Measurements from ENCODE around the gene GGT6.
"Not testable (repeated sequence)": the region's sequence is repeated elsewhere in the genome, so short reads cannot be mapped to it uniquely, and the experiment has no call there.

Gene GGT6

GRCh38 chr17:4560421-4560820 lies at the start of gene GGT6:
Gene GGT6 (minus strand): TSS chr17:4560577. CDS start chr17:4560521, 56 bp downstream.
- H3K36me3 ChIP-seq (ENCODE audit: control insufficient read depth, insufficient read depth, low read length), result no peaks in the 10 kb centered on the region
- no peak within 1 kb of the TSS for H3K9ac ChIP-seq (ENCODE audit: low read length)
- H3K4me1 ChIP-seq (ENCODE audit: control insufficient read depth, insufficient read depth, low read length), result peaks cover 18% of the 10 kb centered on the region
- H3K27ac ChIP-seq (ENCODE audit: low read depth, low read length), result no peak within 1 kb of the TSS
- no peak within 1 kb of the TSS for H3K4me3 ChIP-seq (ENCODE audit: low read depth, low read length)
- H3K9me3 ChIP-seq (ENCODE audit: control insufficient read depth, insufficient read depth, low read depth, low read length), result no peaks in the 10 kb centered on the region
- no peaks in the 10 kb centered on the region for H3K27me3 ChIP-seq (ENCODE audit: control insufficient read depth, insufficient read depth, low read length)

GRCh38 chr17:4610162-4610561 lies 49.8 kb upstream of the GGT6 start:
- Histone ChIP-seq H3K36me3 (ENCODE audit: control insufficient read depth, insufficient read depth, low read length) (no peaks in the 10 kb centered on the region), H3K4me1 (ENCODE audit: control insufficient read depth, insufficient read depth, low read length) (peaks cover 14% of the 10 kb centered on the region), H3K4me3 (ENCODE audit: low read depth, low read length) (no peak overlapping the region), H3K9me3 (ENCODE audit: control insufficient read depth, insufficient read depth, low read depth, low read length) (no peaks in the 10 kb centered on the region), H3K9ac (ENCODE audit: low read length) (no peak overlapping the region), H3K27ac (ENCODE audit: low read depth, low read length) (no peak overlapping the region), H3K27me3 (ENCODE audit: control insufficient read depth, insufficient read depth, low read length) (no peaks in the 10 kb centered on the region)

- Histone ChIP-seq H3K4me1 (ENCODE audit: control insufficient read depth, insufficient read depth, low read length) (peaks cover 14% of the 10 kb centered on the region), H3K36me3 (ENCODE audit: control insufficient read depth, insufficient read depth, low read length) (no peaks in the 10 kb centered on the region), H3K27me3 (ENCODE audit: control insufficient read depth, insufficient read depth, low read length) (no peaks in the 10 kb centered on the region), H3K27ac (ENCODE audit: low read depth, low read length) (no peak overlapping the region), H3K4me3 (ENCODE audit: low read depth, low read length) (no peak overlapping the region), H3K9ac (ENCODE audit: low read length) (no peak overlapping the region), H3K9me3 (ENCODE audit: control insufficient read depth, insufficient read depth, low read depth, low read length) (no peaks in the 10 kb centered on the region)
These were observed 49.4 kb upstream of the GGT6 start for GRCh38 chr17:4609761-4610160.

DNA sequence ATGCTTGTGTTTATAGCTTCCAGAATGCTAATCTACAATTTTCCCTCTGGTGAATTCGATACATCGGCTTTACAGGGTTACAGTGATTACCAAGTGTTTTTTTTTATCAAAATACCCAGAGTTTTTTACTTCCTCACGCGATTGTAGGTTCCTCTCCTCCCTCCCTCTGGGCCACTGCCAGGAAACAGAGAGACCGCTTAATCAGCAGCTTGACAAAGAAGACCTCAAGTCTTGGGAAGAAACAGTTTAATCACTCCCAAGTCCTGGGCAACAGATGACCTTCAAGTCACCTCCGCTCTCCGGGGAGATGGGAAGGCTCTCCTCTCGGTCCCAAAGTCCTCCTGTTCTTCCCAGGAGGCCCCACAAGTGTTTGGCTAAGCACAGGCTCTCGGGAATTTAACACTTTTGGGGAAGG lies 47.4 kb upstream of the GGT6 start:
- Histone ChIP-seq H3K27ac (ENCODE audit: low read depth, low read length) (peak overlapping the region; percentile 28; the same call in 1 of the 2 replicates), H3K9me3 (ENCODE audit: control insufficient read depth, insufficient read depth, low read depth, low read length) (no peaks in the 10 kb centered on the region), H3K27me3 (ENCODE audit: control insufficient read depth, insufficient read depth, low read length) (no peaks in the 10 kb centered on the region), H3K4me3 (ENCODE audit: low read depth, low read length) (no peak overlapping the region), H3K4me1 (ENCODE audit: control insufficient read depth, insufficient read depth, low read length) (peaks cover 21% of the 10 kb centered on the region), H3K36me3 (ENCODE audit: control insufficient read depth, insufficient read depth, low read length) (no peaks in the 10 kb centered on the region), H3K9ac (ENCODE audit: low read length) (no peak overlapping the region)

GRCh38 chr17:4607261-4607741 lies 46.9 kb upstream of the GGT6 start:
- no peaks in the 10 kb centered on the region for H3K27me3 ChIP-seq (ENCODE audit: control insufficient read depth, insufficient read depth, low read length)
- no peak overlapping the region for H3K9ac ChIP-seq (ENCODE audit: low read length)
- H3K9me3 ChIP-seq (ENCODE audit: control insufficient read depth, insufficient read depth, low read depth, low read length), result no peaks in the 10 kb centered on the region

GRCh38 chr17:4605826-4606225 lies 45.4 kb upstream of the GGT6 start:
- H3K4me3 ChIP-seq (ENCODE audit: low read depth, low read length), result no peak overlapping the region
- no peak overlapping the region for H3K27ac ChIP-seq (ENCODE audit: low read depth, low read length)
- H3K36me3 ChIP-seq (ENCODE audit: control insufficient read depth, insufficient read depth, low read length), result no peaks in the 10 kb centered on the region
- H3K4me1 ChIP-seq (ENCODE audit: control insufficient read depth, insufficient read depth, low read length), result peaks cover 25% of the 10 kb centered on the region
- H3K27me3 ChIP-seq (ENCODE audit: control insufficient read depth, insufficient read depth, low read length), result no peaks in the 10 kb centered on the region
- no peak overlapping the region for H3K9ac ChIP-seq (ENCODE audit: low read length)
- no peaks in the 10 kb centered on the region for H3K9me3 ChIP-seq (ENCODE audit: control insufficient read depth, insufficient read depth, low read depth, low read length)

More at GRCh38 chr17:4607261-4607741, 46.9 kb upstream of the GGT6 start:
- H3K36me3 ChIP-seq (ENCODE audit: control insufficient read depth, insufficient read depth, low read length), result no peaks in the 10 kb centered on the region
- H3K4me1 ChIP-seq (ENCODE audit: control insufficient read depth, insufficient read depth, low read length), result peaks cover 21% of the 10 kb centered on the region
- no peak overlapping the region for H3K4me3 ChIP-seq (ENCODE audit: low read depth, low read length)
- H3K27ac ChIP-seq (ENCODE audit: low read depth, low read length), result peak overlapping the region; percentile 28; the same call in 1 of the 2 replicates

- peaks cover 32% of the 10 kb centered on the region for H3K4me1 ChIP-seq (ENCODE audit: control insufficient read depth, insufficient read depth, low read length)
- not testable (repeated sequence) for H3K36me3 ChIP-seq (ENCODE audit: control insufficient read depth, insufficient read depth, low read length); H3K9me3 ChIP-seq (ENCODE audit: control insufficient read depth, insufficient read depth, low read depth, low read length); H3K9ac ChIP-seq (ENCODE audit: low read length); H3K4me3 ChIP-seq (ENCODE audit: low read depth, low read length); H3K27ac ChIP-seq (ENCODE audit: low read depth, low read length); H3K27me3 ChIP-seq (ENCODE audit: control insufficient read depth, insufficient read depth, low read length)
These were observed 44.4 kb upstream of the GGT6 start for GRCh38 chr17:4604736-4605135.

- H3K4me3 ChIP-seq (ENCODE audit: low read depth, low read length), result no peak overlapping the region
- peaks cover 38% of the 10 kb centered on the region for H3K4me1 ChIP-seq (ENCODE audit: control insufficient read depth, insufficient read depth, low read length)
- H3K27ac ChIP-seq (ENCODE audit: low read depth, low read length), result no peak overlapping the region
- H3K27me3 ChIP-seq (ENCODE audit: control insufficient read depth, insufficient read depth, low read length), result no peaks in the 10 kb centered on the region
- no peak overlapping the region for H3K9ac ChIP-seq (ENCODE audit: low read length)
- no peaks in the 10 kb centered on the region for H3K9me3 ChIP-seq (ENCODE audit: control insufficient read depth, insufficient read depth, low read depth, low read length)
- no peaks in the 10 kb centered on the region for H3K36me3 ChIP-seq (ENCODE audit: control insufficient read depth, insufficient read depth, low read length)
These were observed 43.8 kb upstream of the GGT6 start for GRCh38 chr17:4604111-4604644.

GRCh38 chr17:4602041-4602440 lies 41.7 kb upstream of the GGT6 start:
- Histone ChIP-seq H3K9me3 (ENCODE audit: control insufficient read depth, insufficient read depth, low read depth, low read length) (no peaks in the 10 kb centered on the region), H3K4me3 (ENCODE audit: low read depth, low read length) (no peak overlapping the region), H3K36me3 (ENCODE audit: control insufficient read depth, insufficient read depth, low read length) (no peaks in the 10 kb centered on the region), H3K27ac (ENCODE audit: low read depth, low read length) (no peak overlapping the region), H3K9ac (ENCODE audit: low read length) (no peak overlapping the region), H3K4me1 (ENCODE audit: control insufficient read depth, insufficient read depth, low read length) (peaks cover 39% of the 10 kb centered on the region), H3K27me3 (ENCODE audit: control insufficient read depth, insufficient read depth, low read length) (no peaks in the 10 kb centered on the region; the same call in 1 of the 2 replicates)

GRCh38 chr17:4601326-4601725 lies 40.9 kb upstream of the GGT6 start:
- Histone ChIP-seq H3K36me3 (ENCODE audit: control insufficient read depth, insufficient read depth, low read length) (no peaks in the 10 kb centered on the region), H3K4me1 (ENCODE audit: control insufficient read depth, insufficient read depth, low read length) (peaks cover 39% of the 10 kb centered on the region), H3K27ac (ENCODE audit: low read depth, low read length) (no peak overlapping the region), H3K9ac (ENCODE audit: low read length) (no peak overlapping the region), H3K4me3 (ENCODE audit: low read depth, low read length) (no peak overlapping the region), H3K9me3 (ENCODE audit: control insufficient read depth, insufficient read depth, low read depth, low read length) (no peaks in the 10 kb centered on the region), H3K27me3 (ENCODE audit: control insufficient read depth, insufficient read depth, low read length) (no peaks in the 10 kb centered on the region; the same call in 1 of the 2 replicates)

GRCh38 chr17:4600563-4600962 lies 40.2 kb upstream of the GGT6 start:
- H3K4me1 ChIP-seq (ENCODE audit: control insufficient read depth, insufficient read depth, low read length), result peaks cover 39% of the 10 kb centered on the region
- H3K27ac ChIP-seq (ENCODE audit: low read depth, low read length), result no peak overlapping the region
- no peaks in the 10 kb centered on the region; the same call in 1 of the 2 replicates for H3K27me3 ChIP-seq (ENCODE audit: control insufficient read depth, insufficient read depth, low read length)
- peak overlapping the region; percentile 0 for H3K9ac ChIP-seq (ENCODE audit: low read length)
- H3K4me3 ChIP-seq (ENCODE audit: low read depth, low read length), result peak overlapping the region; percentile 22; the same call in 1 of the 2 replicates
- H3K36me3 ChIP-seq (ENCODE audit: control insufficient read depth, insufficient read depth, low read length), result no peaks in the 10 kb centered on the region
- no peaks in the 10 kb centered on the region for H3K9me3 ChIP-seq (ENCODE audit: control insufficient read depth, insufficient read depth, low read depth, low read length)
